Activated naive CD8-positive, alpha-beta T cell treated with anti-CD3 and anti-CD28 coated beads, Interleukin-2, amount 50 U/mL, for 16 hours (primary cell): Measurements from ENCODE around the gene ICAM5.

Source experiments
- DNase-seq: peaks from one replicate; pipeline ENCODE4 v3.0.0-alpha.2; 2020; ENCODE audit warnings: low read depth, low spot score

ICAM5 gene

DNA sequence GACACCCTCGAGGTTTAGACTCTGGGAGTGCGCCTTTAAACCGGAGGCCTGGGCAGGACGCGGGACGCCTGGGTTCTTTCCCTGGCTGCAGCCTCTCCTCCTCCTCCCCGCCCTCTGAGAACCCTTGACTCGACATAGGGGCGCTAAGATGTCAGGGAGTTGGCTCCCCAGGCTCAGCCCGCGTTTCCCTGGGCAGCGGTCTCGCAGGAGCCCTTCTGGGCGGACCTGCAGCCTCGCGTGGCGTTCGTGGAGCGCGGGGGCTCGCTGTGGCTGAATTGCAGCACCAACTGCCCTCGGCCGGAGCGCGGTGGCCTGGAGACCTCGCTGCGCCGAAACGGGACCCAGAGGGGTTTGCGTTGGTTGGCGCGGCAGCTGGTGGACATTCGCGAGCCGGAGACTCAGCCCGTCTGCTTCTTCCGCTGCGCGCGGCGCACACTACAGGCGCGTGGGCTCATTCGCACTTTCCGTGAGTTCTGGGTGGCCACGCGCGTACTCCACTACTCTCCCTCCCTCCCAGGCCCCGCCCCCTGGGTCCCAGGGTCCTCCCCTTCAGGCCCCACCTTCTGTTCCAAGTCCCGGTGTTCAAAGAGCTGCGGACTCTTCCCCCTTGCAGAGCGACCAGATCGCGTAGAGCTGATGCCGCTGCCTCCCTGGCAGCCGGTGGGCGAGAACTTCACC, 1.3 kb downstream of the ICAM5 start:
- DNase-seq: no peak

DNA sequence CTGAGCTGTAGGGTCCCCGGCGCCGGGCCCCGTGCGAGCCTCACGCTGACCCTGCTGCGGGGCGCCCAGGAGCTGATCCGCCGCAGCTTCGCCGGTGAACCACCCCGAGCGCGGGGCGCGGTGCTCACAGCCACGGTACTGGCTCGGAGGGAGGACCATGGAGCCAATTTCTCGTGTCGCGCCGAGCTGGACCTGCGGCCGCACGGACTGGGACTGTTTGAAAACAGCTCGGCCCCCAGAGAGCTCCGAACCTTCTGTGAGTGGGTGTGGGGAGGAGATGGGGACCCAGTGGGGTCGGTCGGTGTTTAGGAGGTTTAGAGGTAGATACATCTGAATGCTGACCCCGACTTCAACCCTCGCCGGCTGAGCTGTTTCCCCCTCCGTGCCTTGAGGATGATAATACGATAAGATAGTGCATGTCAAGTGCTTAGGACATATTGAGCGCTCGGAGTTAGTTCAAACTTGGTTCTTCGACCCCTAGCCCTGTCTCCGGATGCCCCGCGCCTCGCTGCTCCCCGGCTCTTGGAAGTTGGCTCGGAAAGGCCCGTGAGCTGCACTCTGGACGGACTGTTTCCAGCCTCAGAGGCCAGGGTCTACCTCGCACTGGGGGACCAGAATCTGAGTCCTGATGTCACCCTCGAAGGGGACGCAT, 1.9 kb downstream of the ICAM5 start:
- DNase-seq: no peak

DNA sequence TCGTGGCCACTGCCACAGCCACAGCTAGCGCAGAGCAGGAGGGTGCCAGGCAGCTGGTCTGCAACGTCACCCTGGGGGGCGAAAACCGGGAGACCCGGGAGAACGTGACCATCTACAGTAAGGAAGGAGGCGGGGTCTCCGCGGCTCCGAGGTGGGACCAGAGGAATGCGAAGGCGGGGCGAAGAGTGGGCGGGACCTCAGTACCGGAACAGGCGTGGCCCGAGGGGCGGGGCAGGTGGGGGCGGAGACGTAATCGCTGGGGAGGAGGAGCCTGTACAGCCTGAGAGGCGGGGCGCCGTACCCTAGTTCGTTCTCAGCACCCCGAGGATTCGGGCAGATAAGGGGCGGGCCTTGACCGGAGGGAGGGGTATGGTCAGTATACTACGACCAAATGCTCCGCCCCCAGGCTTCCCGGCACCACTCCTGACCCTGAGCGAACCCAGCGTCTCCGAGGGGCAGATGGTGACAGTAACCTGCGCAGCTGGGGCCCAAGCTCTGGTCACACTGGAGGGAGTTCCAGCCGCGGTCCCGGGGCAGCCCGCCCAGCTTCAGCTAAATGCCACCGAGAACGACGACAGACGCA, 2.5 kb downstream of the ICAM5 start:
- DNase-seq: no peak

DNA sequence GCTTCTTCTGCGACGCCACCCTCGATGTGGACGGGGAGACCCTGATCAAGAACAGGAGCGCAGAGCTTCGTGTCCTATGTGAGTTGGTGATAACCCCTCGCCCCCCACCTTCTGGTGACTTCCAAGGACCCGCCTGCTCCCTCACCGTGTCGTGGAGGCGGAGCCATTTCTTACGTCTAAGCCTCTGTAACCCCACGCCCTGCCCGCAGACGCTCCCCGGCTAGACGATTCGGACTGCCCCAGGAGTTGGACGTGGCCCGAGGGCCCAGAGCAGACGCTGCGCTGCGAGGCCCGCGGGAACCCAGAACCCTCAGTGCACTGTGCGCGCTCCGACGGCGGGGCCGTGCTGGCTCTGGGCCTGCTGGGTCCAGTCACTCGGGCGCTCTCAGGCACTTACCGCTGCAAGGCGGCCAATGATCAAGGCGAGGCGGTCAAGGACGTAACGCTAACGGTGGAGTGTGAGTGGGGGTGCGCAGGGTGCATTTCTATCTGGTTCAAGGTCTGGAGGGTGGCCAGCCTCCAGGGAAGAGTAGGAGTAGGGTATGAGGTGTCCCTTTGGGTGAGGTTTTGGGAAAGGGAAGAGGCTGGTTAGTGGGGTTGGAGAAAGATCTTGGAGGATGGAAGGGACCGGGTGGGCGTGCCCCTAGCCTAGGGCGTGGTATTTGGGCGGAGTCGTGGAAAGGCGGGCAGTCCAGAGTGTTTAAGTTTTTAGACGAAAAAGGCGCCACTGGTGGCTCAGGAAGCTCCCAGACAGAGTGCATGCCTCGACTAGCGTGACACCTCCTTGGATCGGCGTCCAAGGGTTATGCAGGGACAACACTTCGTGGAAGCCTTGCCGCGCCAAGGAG, 3.3 kb downstream of the ICAM5 start:
- DNase-seq: no peak

DNA sequence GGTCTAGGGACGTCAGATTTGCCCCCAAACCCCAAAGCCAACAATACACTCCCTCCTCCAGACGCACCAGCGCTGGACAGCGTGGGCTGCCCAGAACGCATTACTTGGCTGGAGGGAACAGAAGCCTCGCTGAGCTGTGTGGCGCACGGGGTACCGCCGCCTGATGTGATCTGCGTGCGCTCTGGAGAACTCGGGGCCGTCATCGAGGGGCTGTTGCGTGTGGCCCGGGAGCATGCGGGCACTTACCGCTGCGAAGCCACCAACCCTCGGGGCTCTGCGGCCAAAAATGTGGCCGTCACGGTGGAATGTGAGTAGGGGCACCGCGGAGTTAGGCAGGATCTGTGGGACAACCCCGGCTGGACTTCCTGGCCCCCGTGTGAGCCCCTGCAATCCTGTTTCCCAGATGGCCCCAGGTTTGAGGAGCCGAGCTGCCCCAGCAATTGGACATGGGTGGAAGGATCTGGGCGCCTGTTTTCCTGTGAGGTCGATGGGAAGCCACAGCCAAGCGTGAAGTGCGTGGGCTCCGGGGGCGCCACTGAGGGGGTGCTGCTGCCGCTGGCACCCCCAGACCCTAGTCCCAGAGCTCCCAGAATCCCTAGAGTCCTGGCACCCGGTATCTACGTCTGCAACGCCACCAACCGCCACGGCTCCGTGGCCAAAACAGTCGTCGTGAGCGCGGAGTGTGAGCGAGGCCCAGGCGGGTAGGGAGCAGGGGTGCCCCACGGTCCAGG, 4.0 kb downstream of the ICAM5 start:
- DNase-seq: no peak

DNA sequence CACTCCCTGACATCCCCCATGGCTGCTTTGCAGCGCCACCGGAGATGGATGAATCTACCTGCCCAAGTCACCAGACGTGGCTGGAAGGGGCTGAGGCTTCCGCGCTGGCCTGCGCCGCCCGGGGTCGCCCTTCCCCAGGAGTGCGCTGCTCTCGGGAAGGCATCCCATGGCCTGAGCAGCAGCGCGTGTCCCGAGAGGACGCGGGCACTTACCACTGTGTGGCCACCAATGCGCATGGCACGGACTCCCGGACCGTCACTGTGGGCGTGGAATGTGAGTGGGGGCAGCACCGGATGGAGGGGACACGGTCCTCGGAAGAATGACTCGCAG, 4.6 kb downstream of the ICAM5 start:
- DNase-seq: no peak

DNA sequence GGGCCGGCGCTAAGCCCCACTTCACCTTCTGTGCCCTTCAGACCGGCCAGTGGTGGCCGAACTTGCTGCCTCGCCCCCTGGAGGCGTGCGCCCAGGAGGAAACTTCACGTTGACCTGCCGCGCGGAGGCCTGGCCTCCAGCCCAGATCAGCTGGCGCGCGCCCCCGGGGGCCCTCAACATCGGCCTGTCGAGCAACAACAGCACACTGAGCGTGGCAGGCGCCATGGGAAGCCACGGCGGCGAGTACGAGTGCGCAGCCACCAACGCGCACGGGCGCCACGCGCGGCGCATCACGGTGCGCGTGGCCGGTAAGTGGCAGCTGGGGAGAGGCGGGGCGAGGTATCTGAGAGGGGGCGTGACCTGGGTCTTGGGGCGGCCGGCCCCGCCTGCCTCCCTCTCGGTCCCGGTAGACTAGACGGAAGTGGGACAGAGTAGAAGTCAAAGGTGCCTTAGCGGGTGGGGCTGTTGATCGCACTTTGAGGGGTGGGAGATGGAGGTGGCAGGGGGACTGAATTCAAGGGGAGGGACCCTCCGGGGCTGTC, 5.6 kb downstream of the ICAM5 start:
- no peak for DNase-seq

DNA sequence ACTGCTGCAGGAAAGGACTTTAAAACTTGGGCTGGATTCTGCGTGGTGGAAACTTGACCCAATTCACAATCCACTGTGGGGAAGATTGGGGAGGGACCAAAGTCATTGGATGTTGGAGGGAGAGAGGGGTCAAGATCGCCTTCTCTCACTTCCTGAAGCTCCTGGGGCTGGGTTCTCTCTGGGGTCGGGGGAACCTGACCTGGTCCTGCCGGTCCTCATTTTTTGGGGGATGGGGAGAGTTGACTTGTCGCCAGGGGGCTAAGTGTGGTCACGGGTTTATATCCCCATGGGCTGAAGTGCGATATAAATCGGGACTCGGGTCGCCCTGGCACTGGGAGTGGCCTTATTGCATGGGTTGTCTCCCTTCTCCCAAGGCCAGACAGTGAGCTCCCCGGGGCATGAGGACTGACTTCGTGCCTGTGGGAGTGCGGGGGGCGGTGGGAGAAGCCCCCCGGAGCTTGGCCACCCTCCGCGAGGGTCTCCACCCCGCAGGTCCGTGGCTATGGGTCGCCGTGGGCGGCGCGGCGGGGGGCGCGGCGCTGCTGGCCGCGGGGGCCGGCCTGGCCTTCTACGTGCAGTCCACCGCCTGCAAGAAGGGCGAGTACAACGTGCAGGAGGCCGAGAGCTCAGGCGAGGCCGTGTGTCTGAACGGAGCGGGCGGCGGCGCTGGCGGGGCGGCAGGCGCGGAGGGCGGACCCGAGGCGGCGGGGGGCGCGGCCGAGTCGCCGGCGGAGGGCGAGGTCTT, 6.3 kb downstream of the ICAM5 start:
- no peak for DNase-seq

DNA sequence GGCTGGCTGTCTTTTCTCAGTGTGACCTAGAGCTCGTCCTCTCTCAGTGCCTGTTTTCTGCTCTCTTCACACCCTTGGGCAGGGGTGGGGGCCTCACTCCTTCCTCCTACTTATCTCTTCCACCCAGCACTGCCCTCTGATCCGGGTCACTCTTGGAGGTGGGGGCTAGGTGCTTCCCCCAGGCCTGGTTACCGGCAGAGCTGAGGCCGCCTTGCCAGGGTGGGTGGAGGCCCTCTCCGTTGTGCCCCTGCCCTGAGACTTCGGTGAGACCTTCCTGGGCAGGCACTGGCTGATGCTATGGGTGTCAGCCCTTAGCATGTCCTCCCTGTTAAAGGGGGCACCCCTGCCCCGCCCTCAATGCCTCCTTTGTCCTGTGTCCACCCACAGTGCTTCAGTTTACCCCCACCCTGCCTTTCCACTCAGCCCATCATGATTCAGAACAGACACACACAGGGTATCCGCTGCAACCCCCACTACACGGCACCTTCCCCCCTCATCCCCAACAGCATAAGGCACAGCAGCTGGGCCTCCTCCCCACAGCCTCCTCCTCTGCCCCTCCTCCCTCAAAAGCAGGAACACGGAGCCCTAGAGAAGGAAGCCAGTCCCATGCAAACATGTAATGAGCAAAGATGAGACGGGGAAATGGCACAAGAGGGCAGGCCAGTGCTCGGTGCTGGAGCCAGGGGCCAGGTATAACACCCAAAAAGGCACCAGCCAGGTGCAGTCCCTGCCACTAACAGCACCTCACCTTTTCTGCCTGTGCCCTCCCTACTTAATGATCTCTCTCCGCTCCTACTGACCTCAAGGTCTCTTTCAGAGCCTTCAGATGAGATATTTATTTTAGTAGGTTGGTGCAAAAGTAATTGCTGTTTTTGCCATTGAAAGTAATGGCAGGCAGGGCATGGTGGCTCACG, 10.1 kb downstream of the ICAM5 start:
- DNase-seq: no peak

DNA sequence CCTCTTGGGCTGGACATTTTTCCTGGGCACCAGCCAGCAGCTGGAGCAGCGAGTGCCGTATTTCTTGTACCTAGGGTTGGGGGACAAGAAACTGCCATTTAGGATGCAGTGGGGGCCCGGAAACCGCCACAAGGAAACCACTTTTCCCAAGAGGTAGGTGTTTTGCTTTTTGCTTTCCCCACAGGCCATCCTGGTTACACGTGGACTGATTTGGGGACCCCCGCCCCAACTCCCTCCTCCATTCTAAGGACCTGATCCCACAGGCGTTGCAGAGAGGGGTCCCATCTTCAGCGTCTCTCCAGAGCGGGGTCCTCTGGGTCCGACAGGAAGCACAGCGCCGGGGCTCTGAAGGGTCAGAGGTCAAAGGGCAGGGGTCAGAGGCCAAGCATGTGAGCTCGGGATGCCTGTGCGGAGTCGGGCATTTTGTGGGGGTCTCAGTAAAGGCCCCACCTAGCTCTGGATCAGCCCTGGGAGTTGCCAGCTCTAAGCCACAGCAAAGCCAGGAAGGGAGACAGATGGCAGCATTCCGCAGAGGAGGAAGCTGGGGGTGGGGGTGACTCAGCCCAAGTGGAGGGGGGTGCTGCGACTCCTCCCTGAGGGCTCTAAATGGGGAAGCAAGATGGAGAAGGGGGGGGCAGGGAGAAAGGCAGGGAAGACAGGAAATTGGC, 15.5 kb downstream of the ICAM5 start:
- no peak for DNase-seq

DNA sequence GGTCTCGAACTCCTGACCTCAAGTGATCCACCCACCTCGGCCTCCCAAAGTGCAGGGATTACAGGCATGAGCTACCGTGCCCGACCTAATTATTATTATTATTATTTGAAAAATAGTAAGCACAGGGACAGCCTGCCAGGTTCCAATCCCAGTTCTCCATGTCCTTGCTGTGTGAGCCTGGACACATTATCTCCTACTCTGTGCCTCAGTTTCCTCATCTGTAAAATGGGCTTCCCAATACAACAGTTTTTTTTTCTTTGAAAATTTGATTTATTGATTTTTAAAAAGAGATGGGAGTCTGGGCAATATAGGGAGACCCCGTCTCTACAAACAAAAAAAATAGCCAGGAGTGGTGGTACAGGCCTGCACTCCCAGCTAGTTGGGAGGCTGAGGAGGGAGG, 16.6 kb downstream of the ICAM5 start:
- DNase-seq: no peak

DNA sequence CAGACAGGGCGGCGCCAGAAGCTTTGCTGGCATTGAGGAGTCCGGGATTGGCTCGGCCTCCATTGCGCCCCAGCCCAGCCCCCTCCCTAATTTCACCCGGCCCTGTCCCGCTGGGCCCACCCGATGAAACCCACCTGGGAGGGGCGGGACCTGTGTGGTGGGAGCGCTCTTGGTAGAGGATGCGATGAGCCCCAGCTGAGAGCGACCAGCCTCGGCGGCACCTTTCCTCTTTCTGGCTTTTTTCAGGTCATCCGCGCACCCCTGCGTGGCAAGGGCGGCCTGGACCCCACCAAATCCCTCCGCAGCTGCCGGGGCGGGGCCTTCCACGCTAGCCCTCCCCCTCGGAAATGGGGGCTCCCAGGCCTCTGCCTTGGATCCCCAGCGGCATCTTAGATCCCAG, 19.7 kb downstream of the ICAM5 start, which contains the start of gene ZGLP1:
Gene ZGLP1 (minus strand): TSS at position 393 of the 400 bp plus-strand sequence.
- no peak for DNase-seq

DNA sequence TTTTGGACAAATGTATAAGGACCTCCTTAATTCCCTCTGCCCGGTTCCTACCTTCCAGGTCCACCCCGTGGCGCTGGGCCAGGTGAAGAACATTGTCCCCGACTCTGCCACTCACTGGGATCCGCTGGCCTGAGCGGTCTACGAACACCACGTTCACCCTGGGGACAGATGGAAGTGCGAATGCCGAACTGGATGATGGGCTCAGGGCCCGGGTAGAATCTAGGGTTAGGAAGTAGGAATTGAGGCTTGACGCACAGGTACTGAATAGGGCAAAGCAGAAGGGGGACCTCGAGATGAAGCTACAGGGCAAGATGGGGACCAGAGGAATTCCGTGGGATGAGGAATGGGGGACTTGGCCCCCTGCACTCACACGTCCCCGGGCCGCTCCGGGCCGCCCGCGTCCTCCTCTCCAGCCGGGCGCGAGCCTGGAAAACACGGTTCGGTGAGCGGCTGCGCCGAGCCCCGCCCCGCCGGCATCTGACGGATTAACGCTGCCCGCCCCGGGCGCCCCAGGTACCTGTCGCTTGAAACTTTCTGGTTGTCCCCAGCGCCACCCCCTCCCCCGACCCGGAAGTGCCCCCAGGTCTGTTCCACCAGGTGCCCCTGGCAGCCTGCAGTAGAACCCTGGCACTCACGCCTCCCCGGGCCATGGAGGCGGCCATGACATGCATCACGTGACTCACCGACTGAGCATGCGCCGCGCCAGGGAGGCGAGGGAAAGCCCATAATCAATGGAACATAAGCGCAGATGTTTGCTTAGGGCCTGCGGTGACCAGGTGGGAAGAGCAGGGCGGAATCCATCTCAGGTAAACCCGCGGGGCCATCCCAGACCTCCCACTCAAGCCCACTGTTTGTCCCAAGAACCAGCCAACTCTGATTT, 25.8 kb downstream of the ICAM5 start, which contains the start of gene FDX2:
Gene FDX2 (minus strand): TSS at position 681 of the 880 bp plus-strand sequence. CDS start 19 bp downstream, at position 662.
- peak; percentile 86 for DNase-seq

DNA sequence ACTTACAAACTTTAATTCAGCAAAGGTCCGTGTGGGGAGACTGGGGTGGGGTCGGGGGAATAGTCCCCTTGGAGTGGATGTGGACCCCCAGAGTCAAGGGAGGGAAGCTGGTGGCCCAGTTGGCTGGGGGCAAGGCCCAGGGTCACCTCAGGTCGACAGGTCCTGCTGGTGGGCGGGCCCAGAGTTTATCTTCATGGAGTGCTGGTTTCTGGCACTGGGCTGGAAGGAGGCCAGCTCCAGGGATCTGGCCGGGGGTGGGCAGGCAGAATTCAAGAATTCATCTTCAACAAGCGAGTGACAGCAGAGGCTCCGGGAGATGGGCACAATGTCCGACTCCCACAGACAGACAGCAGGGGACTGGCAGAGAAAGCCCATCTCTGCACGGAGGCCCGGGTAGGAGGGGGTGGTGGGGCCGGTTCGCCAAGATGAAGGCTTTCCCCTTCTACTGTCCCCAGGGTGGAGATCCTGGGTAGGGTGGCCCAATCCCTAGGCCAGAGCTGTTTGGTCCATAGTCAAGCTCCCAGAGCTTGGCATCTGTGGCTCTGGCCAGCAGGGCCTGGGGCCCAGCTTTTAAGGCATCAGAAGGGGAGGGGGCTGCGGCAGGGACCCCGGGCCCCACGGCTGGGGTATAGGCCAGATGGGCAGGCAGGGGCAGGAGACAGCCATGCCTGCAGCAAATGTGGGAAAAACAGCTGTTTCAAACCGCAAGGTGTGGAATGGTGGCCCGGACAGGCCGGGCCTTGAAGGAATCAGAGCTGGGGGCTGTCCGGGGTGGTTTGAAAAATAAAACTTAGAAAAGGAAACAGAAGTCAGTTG, 26.7 kb downstream of the ICAM5 start:
- no peak for DNase-seq

DNA sequence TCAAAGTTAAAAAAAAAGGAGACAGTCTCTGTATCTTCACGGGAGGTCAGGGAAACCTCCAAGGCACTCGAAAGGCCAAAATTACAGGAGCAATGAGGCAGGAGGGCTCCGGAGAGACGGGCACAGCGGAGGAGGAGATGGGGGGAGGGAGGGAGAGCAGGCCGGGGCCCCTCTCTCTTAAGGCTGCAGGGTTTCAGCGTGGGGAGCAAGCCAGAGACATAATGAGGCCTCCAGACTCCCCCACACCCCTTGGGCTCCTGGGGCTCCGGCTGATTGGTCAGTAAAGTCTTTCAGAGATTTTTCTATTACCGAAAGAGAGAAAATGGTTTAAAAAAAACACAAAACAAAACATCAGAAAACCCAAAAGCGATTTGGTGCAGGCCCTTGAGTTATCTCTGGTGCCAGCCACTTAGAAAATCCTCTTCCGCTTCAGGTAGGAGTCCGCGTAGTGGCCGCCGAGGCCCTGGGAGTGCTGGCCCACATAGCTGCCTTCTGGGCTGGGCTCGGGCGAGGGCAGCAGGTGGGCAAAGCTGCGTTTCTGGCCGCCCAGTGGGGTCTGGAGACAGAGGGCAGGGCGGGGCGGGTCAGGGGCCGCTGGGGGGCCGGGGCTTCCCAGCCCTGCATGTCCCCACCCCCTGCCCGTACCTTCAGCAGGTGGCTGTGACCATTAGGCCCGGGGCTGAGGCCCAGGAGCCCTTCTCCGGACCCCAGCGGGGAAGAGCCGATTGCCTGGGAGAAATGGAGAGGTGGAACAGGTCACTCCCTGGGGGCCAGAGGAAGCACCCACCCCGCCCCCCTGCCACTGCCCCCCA, 27.5 kb downstream of the ICAM5 start:
- no peak for DNase-seq

DNA sequence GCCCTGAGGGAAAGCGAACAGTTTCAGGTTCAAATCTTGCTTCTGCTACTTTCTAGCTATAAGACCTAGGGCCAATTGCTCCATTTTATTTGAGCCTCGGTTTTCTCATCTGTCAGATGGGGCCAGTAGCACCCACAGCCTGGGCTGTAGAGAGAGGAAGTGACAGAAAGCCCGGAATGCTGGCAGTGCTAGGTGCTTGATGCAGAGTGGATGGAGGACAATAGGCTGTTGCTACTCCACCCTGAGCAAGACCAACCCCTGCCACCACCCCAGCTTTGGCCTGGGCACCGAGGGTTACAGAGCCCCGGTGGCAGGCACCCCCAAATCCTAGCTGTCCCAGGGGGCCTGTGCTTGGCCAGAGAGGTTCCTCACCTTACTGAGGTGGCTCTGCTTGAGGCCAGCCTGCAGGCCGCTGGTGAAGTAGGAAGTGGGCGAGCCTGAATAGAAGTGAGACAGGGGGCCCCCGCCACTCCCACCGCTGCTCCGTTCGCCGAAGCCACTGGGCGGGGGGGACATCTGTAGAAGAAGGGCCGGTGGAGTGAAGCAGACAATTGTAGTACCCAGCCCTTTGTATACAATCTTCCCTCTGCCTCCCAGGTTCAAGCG, 28.2 kb downstream of the ICAM5 start:
- DNase-seq: no peak
